ENCODE measurements around the gene CPLANE1. TPM values are rescaled to one million over a fixed set of nuclear protein-coding genes. Genes with fewer than 3 reads are reported as not detected.
"Not testable (repeated sequence)": the region's sequence is repeated elsewhere in the genome, so short reads cannot be mapped to it uniquely, and the experiment has no call there.

Gene CPLANE1
- total RNA-seq, 1 donor from 2014 or later, result 14.0 TPM

DNA sequence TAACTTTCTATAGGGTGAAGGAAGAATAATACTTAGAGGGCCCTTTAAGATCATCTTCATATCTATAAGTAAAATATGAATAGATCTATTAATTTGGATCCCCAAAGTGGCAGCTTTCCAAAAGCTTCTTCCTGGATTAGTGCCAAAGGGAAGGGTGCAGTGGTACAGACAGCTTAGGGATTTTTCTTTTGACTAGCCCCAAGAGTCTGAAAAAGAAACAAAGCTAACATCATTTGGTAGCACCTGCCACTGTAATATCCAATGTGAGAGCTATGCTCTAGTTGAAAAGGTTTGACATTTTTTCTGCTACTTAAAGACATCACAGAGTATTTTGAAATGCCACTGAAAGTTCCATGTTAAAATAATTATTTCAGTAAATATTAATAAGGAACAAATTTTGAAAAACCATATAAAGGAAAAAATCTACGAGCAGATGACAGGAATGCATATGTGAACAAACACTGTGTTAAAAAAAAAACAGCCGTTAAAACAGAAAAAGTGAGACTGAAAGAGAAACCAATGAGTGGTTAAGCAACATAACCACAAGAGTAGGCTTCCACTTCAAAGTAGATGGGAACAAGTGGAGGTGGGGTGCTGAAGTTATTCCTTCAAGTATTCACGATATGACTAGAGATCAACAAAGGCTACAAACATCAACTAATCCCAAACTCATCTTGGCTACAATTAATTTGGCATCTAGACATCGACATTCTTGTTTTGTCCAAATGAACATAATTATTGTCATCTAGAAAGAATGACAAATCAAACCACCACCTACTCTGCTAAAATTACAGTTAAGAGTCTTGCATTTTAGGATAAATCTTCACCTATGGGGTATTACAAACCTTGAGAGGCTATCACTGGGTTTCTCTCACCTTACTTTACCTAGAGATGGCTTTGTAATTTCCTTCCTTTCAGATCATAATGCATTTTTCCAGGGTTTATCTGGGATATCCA lies 137.5 kb downstream of the CPLANE1 start:
- DNase-seq (ENCODE audit: low read depth), result no peak
- Histone ChIP-seq H3K4me3 (ENCODE audit: low read depth, low read length) (no peak overlapping the region), H3K36me3 (ENCODE audit: control insufficient read depth, insufficient read depth, low read length) (no peaks in the 10 kb centered on the region), H3K27me3 (ENCODE audit: control insufficient read depth, insufficient read depth, low read length) (no peaks in the 10 kb centered on the region)
- TF ChIP-seq, protein P1, sequence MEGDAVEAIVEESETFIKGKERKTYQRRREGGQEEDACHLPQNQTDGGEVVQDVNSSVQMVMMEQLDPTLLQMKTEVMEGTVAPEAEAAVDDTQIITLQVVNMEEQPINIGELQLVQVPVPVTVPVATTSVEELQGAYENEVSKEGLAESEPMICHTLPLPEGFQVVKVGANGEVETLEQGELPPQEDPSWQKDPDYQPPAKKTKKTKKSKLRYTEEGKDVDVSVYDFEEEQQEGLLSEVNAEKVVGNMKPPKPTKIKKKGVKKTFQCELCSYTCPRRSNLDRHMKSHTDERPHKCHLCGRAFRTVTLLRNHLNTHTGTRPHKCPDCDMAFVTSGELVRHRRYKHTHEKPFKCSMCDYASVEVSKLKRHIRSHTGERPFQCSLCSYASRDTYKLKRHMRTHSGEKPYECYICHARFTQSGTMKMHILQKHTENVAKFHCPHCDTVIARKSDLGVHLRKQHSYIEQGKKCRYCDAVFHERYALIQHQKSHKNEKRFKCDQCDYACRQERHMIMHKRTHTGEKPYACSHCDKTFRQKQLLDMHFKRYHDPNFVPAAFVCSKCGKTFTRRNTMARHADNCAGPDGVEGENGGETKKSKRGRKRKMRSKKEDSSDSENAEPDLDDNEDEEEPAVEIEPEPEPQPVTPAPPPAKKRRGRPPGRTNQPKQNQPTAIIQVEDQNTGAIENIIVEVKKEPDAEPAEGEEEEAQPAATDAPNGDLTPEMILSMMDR (IDR thresholded peaks at IDR 0.05; ENCODE audit: insufficient read depth, low read length, poor library complexity, severe bottlenecking), result no peak

DNA sequence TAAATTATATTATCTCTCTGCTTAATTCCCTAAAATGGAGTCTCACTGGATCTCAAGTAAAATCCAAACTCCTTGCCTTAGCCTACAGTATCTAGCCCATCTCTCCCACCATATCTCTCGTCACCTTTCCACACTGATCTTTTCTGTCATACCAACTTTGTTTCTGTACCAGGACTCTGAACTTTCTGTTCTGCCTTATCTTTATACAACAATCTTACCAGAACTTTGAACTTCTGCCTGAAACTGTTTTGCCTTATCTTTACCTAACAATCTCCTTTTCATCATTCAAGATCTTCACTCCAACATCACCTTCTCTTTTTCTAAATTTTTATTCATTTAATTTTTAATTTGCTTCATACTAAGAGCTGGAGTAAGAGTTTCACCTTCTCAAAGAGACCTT lies 139.0 kb downstream of the CPLANE1 start:
- Histone ChIP-seq H3K4me3 (ENCODE audit: low read depth, low read length) (no peak overlapping the region), H3K36me3 (ENCODE audit: control insufficient read depth, insufficient read depth, low read length) (no peaks in the 10 kb centered on the region), H3K27me3 (ENCODE audit: control insufficient read depth, insufficient read depth, low read length) (no peaks in the 10 kb centered on the region)
- no peak for DNase-seq (ENCODE audit: low read depth)
- TF ChIP-seq, protein P1 (IDR thresholded peaks at IDR 0.05; ENCODE audit: insufficient read depth, low read length, poor library complexity, severe bottlenecking), result no peak

DNA sequence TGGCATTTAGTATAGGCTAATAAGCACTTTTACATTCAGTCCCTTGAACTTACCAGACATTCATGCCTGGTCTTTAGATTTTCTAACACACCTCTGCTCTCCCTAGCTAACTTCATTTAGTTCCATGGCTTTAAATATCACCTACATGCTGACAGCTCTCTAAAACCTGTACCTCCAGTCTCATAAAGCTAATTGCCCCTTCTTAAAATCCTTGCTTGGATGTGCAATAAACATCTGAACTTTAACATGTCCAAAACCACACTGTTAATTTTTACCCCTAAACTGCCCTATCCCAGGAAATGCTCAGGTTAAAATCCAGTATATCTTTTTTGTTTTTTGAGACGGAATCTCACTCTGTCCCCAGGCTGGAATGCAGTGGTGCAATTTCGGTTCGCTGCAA lies 139.8 kb downstream of the CPLANE1 start:
- Histone ChIP-seq H3K27me3 (ENCODE audit: control insufficient read depth, insufficient read depth, low read length) (no peaks in the 10 kb centered on the region), H3K36me3 (ENCODE audit: control insufficient read depth, insufficient read depth, low read length) (no peaks in the 10 kb centered on the region), H3K4me3 (ENCODE audit: low read depth, low read length) (no peak overlapping the region)
- DNase-seq (ENCODE audit: low read depth), result no peak
- TF ChIP-seq, protein P1 (IDR thresholded peaks at IDR 0.05; ENCODE audit: insufficient read depth, low read length, poor library complexity, severe bottlenecking), result no peak

DNA sequence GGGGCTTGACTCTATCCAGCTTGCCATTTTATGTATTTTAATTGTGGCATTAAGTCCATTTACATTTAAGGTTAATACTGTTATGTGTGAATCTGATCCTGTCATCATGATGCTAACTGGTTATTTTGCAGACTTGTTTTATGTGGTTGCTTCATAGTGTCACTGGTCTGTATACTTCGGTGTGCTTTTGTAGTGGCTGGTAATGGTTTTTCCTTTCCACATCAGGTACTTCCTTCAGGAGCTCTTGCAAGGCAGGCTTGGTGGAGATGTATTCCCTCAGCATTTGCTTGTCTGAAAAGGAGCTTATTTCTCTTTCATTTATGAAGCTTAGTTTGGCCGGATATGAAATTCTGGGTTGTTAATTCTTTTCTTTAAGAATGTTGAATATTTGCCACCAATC lies 145.9 kb downstream of the CPLANE1 start:
- TF ChIP-seq, protein P1 (IDR thresholded peaks at IDR 0.05; ENCODE audit: insufficient read depth, low read length, poor library complexity, severe bottlenecking), result no peak
- H3K4me3 ChIP-seq (ENCODE audit: low read depth, low read length), result no peak overlapping the region
- no peak for DNase-seq (ENCODE audit: low read depth)
- H3K27me3 ChIP-seq (ENCODE audit: control insufficient read depth, insufficient read depth, low read length), result no peaks in the 10 kb centered on the region
- H3K36me3 ChIP-seq (ENCODE audit: control insufficient read depth, insufficient read depth, low read length), result no peaks in the 10 kb centered on the region

DNA sequence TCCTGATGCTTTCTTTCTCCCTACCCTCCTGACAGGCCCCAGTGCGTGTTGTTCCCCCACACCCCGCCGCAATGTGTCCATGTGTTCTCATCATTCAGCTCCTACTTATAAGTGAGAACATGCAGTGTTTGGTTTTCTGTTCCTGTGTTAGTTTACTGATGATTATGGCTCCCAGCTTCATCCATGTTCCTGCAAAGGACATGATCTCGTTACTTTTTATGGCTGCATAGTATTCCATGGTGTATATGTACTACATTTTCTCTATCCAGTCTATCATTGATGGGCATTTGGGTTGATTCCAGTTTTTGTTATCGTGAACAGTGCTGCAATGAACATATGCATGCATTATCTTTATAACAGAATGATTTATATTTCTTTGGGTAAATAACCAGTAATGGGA lies 149.9 kb downstream of the CPLANE1 start:
- H3K4me3 ChIP-seq (ENCODE audit: low read depth, low read length); DNase-seq (ENCODE audit: low read depth); H3K27me3 ChIP-seq (ENCODE audit: control insufficient read depth, insufficient read depth, low read length); H3K36me3 ChIP-seq (ENCODE audit: control insufficient read depth, insufficient read depth, low read length): not testable (repeated sequence)

DNA sequence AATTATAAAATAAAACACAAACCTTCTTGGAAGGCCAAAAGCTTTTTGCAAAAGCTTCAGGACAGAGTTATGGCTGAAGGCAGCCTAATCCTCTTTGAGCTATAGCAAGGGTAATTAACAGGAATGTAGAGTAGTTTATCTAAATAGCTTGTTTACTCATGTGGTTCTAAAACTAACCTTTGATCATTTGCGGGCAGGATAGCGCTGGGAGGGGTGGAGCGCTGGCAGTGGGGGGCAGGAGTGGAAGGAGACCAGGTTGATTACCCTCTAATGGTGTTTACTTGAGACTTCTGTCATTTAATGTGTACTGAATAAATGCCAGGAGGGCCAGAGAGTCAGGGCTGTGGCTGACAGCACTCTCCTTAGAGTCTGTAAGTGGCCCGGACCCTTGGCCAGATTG lies 155.4 kb downstream of the CPLANE1 start:
- not testable (repeated sequence) for DNase-seq (ENCODE audit: low read depth); H3K36me3 ChIP-seq (ENCODE audit: control insufficient read depth, insufficient read depth, low read length); H3K4me3 ChIP-seq (ENCODE audit: low read depth, low read length); H3K27me3 ChIP-seq (ENCODE audit: control insufficient read depth, insufficient read depth, low read length)

DNA sequence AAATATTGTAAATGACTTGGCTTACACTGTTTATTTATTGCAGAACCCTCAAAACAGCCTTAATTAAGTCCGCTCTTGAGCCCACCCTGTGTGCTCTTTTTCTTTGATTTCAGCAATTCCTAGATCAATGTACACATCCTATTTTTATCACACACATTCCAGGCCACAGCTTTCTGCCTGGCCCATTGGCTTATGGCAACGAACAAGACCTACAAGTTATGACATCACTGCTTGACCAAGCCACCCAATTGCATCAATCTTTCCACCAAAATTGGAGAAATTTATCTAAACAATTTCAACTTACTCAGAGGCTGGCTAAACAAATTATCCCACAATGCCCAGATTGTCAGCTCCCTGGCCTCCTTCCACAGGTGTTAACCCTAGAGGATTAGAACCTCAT lies 158.4 kb downstream of the CPLANE1 start:
- no peak for DNase-seq (ENCODE audit: low read depth)
- no peaks in the 10 kb centered on the region for H3K36me3 ChIP-seq (ENCODE audit: control insufficient read depth, insufficient read depth, low read length)
- H3K27me3 ChIP-seq (ENCODE audit: control insufficient read depth, insufficient read depth, low read length), result no peaks in the 10 kb centered on the region
- TF ChIP-seq, protein P1 (IDR thresholded peaks at IDR 0.05; ENCODE audit: insufficient read depth, low read length, poor library complexity, severe bottlenecking), result no peak
- H3K4me3 ChIP-seq (ENCODE audit: low read depth, low read length), result no peak overlapping the region

All from kidney epithelial cell (primary cell).